ENCODE data around the gene ABTB2.
"Not testable (repeated sequence)": the region's sequence is repeated elsewhere in the genome, so short reads cannot be mapped to it uniquely, and the experiment has no call there.

The ABTB2 gene

DNA sequence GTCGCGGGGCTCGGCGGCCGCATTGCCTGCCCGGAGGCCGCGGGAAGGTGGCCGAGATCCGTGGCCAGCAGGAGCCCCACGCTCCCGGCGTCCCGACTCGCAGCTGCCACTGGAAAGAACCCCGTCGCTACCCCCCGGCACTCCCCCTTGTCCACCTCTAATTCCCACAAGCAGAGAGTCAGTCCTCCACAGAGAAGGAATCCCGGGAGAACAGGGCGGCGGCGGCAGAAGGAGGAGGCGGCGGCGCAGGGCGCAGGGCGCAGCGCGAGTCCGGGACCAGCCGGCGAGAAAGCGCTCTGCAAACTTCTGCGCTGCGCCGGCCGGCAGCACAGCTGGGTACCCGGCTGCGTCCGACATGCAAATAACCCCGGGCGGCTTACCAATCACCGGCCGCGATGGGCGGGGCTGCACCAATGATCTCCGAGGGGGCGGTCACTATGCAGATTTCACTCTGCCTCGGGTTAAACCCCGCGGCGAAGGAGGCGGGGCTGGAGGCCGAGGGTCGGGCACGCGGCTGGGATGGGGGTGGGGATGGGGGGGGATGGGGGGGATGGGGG, at the start of gene ABTB2:
ABTB2 (minus strand) TSS at position 310 of the 557 bp plus-strand sequence.
- DNase-seq (ENCODE audit: low read depth) = peak; percentile 93

DNA sequence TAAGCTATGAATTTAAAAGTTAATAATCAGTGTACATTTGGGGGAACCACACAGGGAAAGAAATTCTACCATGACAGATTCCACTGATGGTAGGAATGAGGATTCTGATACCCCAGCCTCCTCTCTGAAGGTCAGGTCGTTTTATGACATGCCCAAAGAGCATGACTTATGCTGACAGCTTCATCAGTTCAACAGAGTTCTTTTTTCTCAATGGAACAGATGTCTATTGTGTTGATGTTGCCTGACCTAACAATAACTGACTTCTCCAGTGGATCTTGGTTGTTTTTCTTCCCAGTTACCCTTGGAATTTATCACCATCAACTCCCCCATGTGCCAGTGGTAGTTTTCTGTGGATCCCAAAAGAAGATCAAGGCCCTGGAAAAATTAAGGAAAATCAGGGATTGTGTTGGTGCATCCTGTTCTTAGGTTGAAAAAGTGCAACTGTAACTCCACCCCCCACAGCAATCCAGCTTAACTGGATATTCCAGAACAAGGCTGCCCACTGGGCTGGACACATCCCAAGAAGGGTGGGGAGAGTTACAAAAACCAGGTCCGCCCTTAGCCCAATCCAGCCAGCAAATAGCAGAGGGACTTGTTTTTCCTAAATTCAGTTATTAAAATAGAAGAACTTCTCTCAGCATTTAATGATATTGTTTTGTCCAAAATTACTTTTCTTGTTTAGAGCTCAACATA, 49.5 kb upstream of the ABTB2 start:
- DNase-seq (ENCODE audit: low read depth) = no peak

DNA sequence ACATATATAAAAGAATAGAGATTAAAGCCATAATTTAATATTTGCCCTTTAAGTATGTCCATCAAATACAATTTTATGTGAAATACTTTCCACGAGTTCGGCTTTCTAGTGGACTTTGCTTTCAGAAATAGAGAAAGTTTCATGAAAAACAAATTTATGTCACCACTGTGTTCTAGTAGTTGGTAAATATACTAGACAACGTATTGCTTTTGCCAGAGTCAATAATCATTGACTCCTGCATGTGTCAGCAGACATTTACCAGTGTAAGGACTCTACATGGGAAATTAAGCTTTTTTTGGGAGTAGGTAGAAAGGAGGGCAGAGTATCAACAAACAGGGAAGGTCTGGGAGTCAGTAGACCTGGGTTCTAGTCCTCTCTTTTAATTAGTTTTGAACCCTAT, 48.6 kb upstream of the ABTB2 start:
- no peak for DNase-seq (ENCODE audit: low read depth)

DNA sequence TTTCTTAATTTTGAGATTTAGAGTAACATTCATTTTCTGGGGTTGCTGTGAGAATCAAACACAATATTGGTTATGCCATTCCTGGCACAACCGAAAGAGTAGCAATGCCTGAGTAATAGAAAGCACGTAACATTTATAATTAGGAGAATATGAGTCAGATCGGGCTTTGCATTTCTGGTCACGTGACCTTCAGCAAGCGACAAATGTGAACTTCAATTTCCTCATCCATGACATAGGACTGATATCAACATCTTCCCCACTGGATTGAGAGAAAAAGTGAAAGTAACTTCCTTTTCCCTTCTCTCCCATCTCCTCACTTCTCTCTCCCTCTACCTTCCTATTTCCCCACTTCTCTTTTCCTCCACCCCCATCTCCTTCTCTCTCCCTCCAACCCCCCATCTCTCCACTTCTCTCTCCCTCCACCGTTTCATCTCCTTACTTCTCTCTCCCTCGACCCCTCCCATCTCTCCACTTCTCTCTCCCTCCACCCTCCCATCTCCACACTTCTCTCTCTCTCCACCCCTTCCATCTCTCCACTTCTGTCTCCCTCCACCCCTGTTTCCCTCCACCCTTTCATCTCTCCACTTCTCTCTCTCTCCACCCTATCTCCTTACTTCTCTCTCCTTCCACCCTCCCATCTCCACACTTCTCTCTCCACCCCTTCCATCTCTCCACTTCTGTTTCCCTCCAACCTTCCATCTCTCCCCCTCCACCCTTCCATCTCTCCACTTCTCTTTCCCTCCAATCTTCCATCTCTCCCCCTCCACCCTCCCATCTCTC, 47.5 kb upstream of the ABTB2 start:
- no peak for DNase-seq (ENCODE audit: low read depth)

DNA sequence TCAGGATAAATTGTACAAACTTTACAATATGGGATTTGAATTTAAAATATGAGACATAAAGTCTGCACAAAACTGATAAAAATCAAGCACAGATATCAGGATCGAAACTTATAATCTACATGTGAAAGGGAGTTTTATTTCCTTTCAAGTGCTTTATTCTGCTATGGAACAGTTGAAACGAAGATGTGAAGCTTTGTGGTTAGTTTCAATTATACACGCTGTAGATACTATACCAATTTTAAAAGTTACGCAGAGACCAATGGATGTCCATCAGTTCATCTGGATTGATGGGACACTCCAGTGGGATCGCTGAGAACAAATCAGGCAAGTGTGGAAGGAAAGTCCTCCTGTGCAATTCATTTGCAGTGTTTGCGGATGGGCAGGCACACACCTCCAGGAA, 46.5 kb upstream of the ABTB2 start:
- no peak for DNase-seq (ENCODE audit: low read depth)

DNA sequence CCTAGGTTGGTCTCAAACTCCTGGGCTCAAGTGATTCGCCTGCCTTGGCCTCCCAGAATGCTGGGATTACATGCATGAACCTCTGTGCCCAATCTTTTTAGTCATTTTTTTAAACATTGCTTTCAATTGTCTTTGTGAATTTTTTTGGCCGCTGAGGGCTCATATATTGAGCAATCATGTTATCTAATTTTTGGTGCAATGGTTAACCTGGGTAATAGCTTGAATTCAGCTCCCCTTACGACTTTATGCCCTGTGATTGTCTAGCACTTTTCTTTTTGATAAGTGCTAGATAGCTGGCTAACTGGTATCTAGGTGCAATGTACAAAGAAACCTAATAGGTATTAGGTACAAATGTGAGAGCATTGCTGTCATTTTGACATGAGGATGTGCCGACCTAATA, 45.6 kb upstream of the ABTB2 start:
- DNase-seq (ENCODE audit: low read depth) = no peak

DNA sequence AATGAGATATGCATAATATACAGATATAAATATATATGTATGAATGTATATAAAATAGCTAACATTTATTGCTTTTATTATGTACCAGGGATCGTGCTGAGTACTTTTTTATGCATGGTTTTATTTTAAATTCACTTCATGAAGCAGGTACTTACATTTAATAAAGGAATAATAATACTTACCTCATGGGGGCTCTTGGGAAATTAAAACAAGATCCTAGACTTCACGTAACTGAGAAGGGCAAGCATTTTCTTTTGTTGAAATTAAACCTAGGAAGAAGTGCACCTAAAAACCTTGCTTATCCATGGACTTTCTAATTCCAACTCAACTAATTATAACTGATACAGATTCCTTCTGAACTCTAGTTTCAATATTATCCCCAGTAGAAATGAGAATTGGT, 40.0 kb upstream of the ABTB2 start:
- no peak for DNase-seq (ENCODE audit: low read depth)

DNA sequence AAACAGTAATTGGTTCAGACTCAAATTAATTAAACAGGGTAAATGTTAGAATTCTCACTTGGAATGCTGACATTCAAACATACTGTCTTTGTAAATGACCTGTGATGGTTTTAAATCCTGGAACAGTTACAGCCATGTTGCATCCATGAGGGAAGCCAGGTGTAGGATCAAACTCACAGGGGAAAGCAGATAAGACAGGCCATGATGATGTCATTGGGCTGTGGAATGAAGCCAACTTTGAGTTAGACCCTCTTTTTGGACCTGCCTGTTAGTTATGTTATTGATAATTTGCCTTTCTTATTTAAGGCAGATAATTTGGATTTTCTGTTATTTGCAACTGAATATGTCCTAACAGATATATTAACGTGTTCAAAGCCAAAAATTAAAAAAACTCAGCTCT, 39.3 kb upstream of the ABTB2 start:
- no peak for DNase-seq (ENCODE audit: low read depth)

DNA sequence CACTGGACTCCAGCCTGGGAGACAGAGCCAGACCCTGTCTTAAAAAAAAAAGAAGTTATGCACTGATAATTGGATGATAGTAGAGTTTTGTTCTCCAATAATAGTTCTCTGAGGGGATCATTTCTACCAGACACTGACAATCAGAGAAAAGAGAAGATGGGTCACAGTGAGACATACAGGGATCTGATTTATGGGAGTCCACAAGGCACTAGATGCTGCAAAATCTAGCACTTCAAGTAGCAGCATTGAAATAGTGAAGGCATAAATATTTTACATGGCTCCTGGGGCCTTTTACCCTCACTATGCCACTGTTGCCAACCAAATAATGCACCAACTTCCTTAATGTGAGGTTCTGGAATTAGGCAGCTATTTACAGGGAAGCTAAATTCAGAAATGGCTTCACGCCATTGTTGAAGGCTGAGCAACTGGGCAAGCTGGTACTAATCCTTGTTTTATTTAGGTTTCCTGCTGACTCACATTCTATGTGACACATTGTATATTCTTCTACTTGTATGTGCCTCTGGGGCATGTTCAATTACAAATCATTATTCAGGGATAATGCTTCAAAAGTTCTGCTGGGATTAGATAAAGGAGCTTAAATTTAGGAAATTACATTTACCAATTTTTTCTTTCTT, 38.2 kb upstream of the ABTB2 start:
- no peak for DNase-seq (ENCODE audit: low read depth)

DNA sequence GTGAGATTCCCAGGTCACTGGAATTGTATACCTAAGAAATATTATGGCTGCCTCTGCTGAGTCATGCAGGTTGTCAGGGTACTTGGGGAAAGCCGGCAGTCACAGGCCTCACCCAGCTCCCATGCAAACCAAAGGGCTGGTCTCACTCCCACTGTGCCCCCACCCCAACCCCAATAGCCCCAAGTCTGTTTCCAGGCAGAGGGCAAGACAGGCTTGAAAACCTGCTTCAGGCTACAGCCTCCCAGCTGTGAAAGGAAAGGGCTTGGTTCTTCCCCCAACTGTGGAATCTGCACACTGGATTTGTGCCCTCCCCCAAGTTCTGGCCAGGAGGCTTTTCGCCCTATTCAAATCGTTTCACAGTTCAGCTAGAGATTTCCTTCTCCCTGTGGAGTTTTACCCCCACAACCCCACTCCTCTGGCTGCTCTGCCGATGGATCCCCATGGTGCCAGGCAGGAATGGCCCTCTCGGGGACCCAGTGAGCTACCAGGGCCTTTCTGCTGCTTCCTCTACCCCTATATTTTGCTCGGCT, 37.0 kb upstream of the ABTB2 start:
- no peak for DNase-seq (ENCODE audit: low read depth)

DNA sequence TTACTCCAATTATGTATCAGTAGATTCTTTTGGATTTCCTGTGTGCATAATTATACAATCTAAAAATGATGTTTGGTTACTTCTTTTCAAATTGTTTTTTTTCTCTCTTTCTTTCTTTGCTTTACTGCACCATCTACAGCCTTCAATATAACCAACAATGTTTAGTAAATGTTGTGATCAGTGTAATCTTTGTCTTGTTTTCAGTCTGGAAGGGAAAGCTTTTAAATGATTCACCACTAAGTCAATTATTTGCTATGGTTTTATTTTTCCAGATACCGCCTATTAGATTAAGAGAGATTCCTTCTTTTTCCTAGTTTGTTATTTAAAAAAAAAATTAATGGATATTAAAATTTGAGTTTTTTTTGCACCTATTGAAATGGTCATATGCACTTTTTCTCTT, 29.8 kb upstream of the ABTB2 start:
- no peak for DNase-seq (ENCODE audit: low read depth)

DNA sequence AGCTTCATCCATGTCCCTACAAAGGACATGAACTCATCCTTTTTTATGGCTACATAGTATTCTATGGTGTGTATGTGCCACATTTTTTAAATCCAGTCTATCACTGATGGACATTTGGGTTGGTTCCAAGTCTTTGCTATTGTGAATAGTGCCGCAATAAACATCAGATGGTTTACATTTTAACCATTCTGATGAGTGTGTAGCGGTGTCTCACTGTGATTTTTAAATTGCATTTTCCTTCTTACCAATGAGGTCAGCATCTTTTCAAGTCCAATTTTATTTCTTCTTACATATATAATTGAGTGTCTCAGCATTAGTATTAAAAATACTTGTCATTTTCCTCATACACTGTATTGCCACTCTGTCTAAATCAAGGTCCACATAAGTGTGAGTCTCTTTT, 28.5 kb upstream of the ABTB2 start:
- not testable (repeated sequence) for DNase-seq (ENCODE audit: low read depth)

DNA sequence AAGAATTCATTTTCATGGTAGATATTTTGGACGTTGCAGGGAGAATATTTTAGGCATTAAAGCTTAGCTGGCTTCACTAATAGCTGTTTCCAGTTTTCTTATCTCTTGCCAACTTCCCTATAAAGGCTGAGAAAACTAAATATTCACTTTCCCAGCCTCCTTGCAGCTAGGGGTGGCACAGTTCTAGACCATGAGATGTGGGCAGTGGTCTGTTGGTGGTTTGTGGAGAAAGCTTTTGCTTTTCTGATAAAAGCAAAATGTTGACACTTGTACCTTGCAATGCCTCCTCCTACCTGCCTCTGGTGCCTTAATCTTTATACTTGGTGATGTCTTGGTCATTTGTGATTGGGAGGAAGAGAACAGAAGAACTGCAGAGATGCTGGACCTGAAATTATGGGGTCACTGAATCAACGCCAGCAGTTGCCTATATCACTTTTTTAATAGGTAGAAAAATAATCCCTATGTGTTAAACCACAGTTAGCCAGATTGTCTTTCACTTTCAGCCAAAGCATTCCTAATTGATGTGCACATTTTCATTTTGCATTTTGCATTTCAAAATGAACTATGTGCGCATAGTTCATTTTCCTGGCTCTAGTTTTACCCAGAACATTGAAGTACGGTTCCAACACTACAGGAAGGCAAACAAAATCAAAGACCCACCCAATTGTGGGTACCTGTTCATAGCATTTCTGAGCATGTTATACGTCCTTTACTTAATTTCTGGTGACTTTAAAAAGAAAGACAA, 24.9 kb upstream of the ABTB2 start:
- DNase-seq (ENCODE audit: low read depth) = no peak

DNA sequence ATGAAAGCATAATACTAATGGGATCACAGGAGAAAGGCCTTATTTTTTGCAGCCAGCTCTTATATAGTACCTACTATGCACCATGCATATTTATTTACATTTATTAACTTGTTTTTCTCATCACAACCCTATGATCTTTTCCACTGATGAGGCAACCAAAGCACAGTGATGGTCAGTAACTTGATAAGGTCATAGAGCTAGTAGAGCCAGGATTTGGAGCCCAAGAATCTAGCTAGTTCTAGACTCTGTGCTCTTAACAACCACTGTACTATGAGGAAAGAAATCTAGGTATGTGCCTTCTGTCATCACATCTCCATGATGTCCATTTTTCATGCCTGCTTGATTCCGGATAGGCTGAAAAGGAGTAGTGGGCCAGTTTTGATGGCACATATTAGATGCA, 24.0 kb upstream of the ABTB2 start:
- no peak for DNase-seq (ENCODE audit: low read depth)

DNA sequence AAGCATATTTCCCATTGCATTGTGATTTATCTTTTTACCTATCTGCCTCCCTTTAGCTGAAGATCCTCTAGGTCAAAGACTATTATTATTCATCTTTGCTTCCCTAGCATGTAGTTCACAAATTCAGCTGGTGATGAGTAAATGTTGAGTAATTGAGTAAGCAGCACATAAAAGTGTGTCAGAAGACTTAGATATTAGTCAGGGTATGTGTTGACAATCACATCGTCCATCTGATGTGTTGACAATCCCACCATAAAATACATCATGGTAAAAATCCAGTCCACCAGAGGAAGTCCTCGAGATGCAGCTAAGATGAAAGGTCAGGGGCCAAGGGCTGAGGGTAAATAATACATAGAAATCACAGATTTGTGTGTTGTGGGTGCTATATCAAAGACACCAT, 22.9 kb upstream of the ABTB2 start:
- DNase-seq (ENCODE audit: low read depth) = no peak

DNA sequence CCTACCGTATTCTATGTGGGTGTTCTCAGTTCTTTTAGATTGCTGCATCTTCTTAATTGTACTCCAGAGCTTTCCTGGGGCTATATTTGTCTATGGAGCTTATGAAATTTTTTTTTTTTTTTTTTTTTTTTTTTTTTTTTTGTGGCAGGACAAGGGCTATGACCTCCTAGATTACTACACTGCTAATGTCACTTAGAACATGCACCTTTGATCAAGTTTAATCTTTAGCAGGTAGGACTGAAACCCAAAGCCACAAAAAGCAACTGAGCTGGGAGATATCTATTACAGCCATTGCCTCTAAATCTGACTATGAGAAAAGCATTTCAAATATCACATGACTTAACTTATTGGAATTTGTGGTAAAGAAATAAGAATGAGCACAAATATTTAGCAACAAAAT, 21.7 kb upstream of the ABTB2 start:
- no peak for DNase-seq (ENCODE audit: low read depth)

DNA sequence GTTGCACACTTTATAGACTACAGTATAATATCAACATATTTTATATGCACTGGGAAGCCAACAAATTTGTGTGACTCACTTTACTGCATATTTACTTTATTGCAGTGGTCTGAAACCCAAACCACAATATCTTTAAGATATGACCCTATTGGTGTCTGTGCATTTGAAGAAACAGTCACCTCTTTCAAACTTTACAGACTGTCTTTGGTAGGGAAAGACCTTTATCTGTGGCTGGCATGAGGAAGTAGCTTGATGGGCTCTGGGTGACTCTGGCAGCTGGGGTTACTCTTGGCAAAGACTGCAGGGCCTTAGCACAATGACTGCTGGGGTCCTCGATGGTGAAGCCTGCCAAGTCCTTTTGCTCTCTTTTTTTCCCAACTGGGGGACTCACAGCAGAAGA, 21.3 kb upstream of the ABTB2 start:
- DNase-seq (ENCODE audit: low read depth) = no peak

DNA sequence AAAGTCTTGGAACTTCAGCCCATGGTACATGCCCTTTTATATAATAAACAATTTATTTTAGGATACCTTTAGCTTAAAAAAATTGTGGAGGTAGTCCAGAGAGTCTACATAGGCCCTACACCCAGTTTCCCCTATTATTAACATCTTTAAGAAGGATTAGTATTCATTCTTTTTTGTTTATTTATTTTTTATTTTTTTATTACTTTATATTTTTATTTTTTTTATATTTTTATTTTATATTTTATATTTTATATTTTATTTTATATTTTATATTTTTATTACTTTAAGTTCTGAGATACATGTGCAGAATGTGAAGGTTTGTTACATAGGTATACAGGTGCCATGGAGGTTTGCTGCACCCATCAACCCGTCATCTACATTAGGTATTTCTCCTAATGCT, 15.9 kb upstream of the ABTB2 start:
- DNase-seq (ENCODE audit: low read depth) = no peak

DNA sequence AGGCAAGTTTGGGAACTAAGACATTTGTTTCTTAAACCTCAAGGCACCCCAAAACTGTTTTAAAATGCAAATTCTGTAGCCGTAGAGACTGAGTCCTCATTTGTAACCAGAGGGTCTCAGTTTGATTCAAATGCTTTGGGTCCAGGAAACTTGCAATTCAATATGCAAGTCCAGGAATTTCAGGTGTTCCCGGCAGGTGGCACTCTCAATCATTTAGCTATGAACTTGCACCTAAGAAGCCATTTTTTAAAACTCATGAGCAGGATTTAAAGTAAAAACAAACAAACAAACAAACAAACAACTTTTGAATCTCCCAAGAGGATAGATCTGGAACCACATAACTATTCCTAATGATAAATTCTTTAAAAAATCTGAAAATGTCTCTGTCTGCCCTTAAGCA, 8.7 kb upstream of the ABTB2 start:
- no peak for DNase-seq (ENCODE audit: low read depth)

DNA sequence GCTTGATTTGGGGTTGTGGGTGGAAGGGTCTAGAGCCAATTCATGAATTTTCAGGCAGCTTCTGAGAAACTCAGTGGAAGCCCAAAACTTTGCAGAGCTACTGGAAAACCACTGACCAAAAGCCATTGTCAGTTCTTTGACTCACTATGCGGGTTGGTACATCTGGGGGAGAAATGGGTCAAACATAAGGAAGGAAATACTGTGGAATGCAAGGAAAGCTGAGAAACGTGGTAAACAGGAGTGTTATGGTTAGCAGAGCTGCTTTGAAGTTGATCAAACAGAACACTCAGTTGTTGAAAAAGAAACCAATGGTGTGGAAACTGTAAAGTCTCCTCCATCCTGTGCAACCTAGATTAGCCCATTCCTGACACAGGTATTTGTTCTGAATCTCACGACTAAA, 6.3 kb upstream of the ABTB2 start:
- no peak for DNase-seq (ENCODE audit: low read depth)

DNA sequence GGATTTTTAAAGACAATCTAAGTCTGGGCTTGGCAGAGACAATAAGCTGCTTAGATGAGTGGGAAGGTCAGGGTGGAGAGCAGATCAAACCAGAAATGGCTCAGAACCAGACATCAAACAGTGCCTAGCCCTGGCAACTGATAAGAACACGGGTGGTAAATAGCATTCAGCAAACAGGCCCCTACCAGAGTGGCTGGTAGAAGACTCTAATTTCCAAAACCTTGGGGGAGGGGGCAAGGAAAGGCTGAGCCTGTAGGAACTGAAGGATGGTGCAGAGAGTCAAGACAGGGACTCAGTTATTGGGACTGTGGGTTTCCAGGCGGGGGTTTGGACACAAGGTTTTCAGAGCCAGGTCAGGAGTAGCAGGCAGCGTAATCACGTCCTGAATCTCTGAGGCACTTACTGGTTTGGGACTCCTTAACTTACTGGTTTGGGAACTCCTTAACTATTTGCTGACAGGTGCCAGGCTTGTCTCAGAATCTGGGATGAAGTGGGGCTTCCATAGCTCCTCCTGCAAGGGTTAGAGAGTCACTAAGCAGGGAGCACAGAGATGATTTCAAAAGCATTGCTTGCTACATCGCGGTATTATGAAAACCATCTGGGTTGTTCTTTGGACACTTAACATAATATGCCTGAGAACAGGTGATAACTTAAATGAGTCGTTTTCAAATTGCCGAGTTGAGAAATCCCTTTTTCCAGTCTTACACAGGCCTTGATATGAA, 5.7 kb upstream of the ABTB2 start:
- no peak for DNase-seq (ENCODE audit: low read depth)

All from stimulated activated CD8-positive, alpha-beta memory T cell treated with anti-CD3 and anti-CD28 coated beads, Interleukin-15, amount 100 ng/mL, for 1 hour (primary cell).